Activated naive CD8-positive, alpha-beta T cell (primary cell): ENCODE data around the gene PBX2.
"Not testable (repeated sequence)": the region's sequence is repeated elsewhere in the genome, so short reads cannot be mapped to it uniquely, and the experiment has no call there.

Experiments used
- H3K27ac Mint-ChIP-seq: one replicate; pipeline ENCODE4 v1.8.0; 2021; ENCODE audit warnings: mixed read lengths
- H3K27me3 Mint-ChIP-seq: one replicate; pipeline ENCODE4 v1.8.0; 2021; ENCODE audit warnings: mixed read lengths
- H3K36me3 Mint-ChIP-seq: one replicate; pipeline ENCODE4 v1.8.0; 2021; ENCODE audit warnings: mixed read lengths
- H3K4me1 Mint-ChIP-seq: one replicate; pipeline ENCODE4 v1.8.0; 2021; ENCODE audit warnings: low read depth, mixed read lengths
- H3K4me3 Mint-ChIP-seq: one replicate; pipeline ENCODE4 v1.8.0; 2021; ENCODE audit warnings: mild to moderate bottlenecking, mixed read lengths
- H3K9me3 Mint-ChIP-seq: one replicate; pipeline ENCODE4 v1.8.0; 2021; ENCODE audit warnings: low read depth, mixed read lengths

PBX2 gene

DNA sequence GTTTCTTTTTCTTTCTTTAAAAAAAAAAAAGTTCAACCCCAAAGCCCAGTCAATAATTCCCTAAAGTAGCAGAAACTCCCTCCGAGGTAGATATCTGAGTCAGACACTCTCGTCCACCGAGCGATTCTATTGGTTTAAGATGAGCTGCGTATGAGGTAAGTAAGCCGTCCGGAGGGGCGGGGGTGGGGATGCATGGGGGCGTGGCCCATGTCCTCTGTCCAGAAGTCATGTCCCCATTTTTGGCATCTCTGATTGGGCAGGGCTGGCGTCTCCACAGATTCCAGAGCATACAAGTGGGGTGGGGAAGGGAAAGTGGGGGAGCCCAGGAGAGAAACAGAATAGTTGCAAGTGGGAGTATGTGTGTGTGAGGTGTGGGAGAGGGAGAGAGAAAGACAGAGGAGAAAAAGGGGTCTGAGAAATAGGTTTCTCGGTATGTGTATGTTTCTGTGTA, 4.3 kb downstream of the PBX2 start:
- not testable (repeated sequence) for H3K9me3 Mint-ChIP-seq, H3K27me3 Mint-ChIP-seq
- H3K4me3 Mint-ChIP-seq = peak overlapping the region; percentile 65
- H3K4me1 Mint-ChIP-seq = peaks cover 52% of the 10 kb centered on the region
- peaks cover 13% of the 10 kb centered on the region for H3K36me3 Mint-ChIP-seq
- peak overlapping the region; percentile 94 for H3K27ac Mint-ChIP-seq

DNA sequence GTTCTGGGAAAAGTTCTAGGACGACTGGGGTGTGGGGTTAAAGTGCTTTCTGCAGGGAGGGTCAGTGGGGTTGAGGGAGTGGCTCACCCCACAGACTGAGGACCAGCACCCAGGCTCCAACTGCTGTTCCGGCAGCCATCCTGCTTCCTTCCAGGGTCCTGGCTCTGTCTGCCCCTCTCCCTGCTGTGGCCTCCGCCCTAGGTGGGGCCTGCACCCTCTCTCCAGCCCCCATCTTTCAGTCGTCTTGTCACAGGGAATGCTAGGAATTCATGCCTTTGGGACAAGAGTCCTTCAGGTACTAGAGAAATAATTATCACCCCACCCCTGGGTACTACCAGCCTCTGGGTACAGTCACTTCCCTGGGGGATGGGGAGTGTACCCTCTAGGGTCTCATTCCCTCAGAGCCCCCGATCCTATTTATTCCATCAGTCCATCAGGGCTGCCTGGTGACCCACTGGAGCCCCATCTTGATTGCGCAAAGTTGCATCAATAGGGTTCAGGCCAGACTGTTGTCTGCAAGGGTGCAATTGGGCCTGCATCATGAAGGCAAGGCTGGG, 5.8 kb downstream of the PBX2 start, which contains the start of gene AGER:
TSS of gene AGER (minus strand) at position 170 of the 557 bp plus-strand sequence. CDS start at position 139, 31 bp downstream.
- H3K9me3 Mint-ChIP-seq = no peaks in the 10 kb centered on the region
- H3K4me1 Mint-ChIP-seq = peaks cover 64% of the 10 kb centered on the region
- H3K27me3 Mint-ChIP-seq = no peaks in the 10 kb centered on the region
- H3K36me3 Mint-ChIP-seq = peaks cover 15% of the 10 kb centered on the region
- no peak within 1 kb of the TSS for H3K4me3 Mint-ChIP-seq
- H3K27ac Mint-ChIP-seq = peak within 1 kb of the TSS; percentile 61

DNA sequence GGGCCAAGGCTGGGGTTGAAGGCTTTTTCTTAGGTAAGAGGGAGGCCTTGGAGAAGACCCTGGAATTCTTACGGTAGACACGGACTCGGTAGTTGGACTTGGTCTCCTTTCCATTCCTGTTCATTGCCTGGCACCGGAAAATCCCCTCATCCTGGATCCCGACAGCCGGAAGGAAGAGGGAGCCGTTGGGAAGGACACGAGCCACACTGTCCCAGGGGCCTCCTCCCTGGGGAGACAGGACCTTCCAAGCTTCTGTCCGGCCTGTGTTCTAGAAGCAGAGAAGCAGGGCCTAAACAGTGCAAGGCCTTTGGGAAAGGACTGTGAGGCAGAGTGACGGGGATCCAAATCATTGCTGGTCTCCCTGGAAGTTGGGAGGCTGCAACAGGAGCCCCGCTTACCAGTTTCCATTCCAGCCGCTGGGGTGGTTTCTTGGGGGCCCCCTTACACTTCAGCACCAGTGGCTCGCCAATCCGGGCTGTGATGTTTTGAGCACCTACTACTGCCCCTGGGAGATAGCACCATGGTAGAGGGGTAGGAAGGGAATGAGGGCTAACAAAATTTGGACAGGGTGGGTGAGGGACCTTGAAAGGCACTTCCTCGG, 6.4 kb downstream of the PBX2 start:
- Mint-ChIP-seq H3K4me3 (no peak overlapping the region), H3K27ac (peak overlapping the region; percentile 46), H3K4me1 (peaks cover 64% of the 10 kb centered on the region), H3K36me3 (peaks cover 13% of the 10 kb centered on the region), H3K9me3 (no peaks in the 10 kb centered on the region), H3K27me3 (no peaks in the 10 kb centered on the region)

DNA sequence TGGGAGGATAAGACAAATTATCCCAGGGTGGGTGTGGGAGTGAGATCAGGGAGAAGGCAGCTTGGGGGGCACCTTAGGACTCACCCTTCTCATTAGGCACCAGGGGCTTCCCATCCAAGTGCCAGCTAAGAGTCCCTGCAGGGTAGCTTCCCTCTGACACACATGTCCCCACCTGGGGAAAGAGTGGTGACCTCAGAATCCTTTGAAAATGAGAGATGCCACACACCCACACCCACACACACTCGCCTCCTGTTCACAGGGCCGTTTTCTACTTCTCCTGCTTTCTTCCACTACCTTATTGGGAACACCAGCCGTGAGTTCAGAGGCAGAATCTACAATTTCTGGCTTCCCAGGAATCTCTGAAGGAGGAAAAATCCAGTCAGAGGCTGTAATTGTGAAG, 7.0 kb downstream of the PBX2 start:
- Mint-ChIP-seq H3K36me3 (peaks cover 13% of the 10 kb centered on the region), H3K4me1 (peaks cover 59% of the 10 kb centered on the region), H3K27me3 (no peaks in the 10 kb centered on the region), H3K9me3 (no peaks in the 10 kb centered on the region), H3K4me3 (no peak overlapping the region), H3K27ac (peak overlapping the region; percentile 50)

DNA sequence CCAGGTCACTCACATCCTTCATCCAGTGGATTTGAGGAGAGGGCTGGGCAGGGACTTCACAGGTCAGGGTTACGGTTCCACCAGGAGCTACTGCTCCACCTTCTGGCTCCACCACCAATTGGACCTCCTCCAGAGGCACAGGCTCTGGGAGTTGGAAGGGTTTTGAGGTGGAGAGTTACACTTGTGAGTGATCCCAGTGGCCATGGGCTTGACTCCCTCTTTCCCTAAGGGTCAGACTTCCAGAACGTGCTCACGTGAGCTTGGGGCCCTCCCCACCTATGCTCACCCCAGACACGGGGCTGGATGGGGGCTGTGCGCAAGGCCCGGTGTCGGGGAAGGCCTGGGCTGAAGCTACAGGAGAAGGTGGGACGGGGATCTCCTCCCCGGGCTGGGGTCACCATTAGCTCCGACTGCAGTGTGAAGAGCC, 7.4 kb downstream of the PBX2 start:
- peaks cover 56% of the 10 kb centered on the region for H3K4me1 Mint-ChIP-seq
- H3K27ac Mint-ChIP-seq = peak overlapping the region; percentile 50
- no peaks in the 10 kb centered on the region for H3K27me3 Mint-ChIP-seq
- H3K9me3 Mint-ChIP-seq = no peaks in the 10 kb centered on the region
- no peak overlapping the region for H3K4me3 Mint-ChIP-seq
- peaks cover 12% of the 10 kb centered on the region for H3K36me3 Mint-ChIP-seq

DNA sequence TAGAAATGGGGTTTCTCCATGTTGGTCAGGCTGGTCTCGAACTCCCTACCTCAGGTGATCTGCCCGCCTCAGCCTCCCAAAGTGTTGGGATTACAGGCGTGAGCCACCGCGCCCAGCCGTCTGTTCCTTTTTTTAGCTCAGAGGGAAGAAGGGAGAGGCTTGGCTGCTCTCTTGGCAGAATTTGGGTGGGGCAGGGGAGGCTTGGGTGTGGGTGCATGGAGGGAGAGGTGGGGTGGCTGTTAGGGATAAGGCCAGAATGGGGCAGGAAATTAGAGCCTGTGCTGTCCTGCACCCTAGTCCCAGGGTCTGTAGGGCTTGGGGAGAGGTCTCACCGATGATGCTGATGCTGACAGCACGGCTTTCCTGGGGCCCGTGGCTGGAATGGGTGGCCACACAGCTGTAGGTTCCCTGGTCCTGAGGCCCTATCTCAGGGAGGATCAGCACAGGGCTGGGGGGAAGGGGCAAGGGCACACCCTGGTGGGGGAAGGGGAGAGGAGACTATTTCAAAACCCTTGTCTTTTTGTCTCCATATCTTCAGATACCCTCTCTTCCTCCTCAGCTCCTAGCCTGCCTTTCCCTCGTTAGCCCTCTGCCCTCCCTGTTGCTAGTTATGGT, 8.0 kb downstream of the PBX2 start:
- Mint-ChIP-seq H3K9me3 (no peaks in the 10 kb centered on the region), H3K27me3 (no peaks in the 10 kb centered on the region), H3K36me3 (peaks cover 8% of the 10 kb centered on the region), H3K4me3 (no peak overlapping the region), H3K27ac (peak overlapping the region; percentile 77), H3K4me1 (peaks cover 56% of the 10 kb centered on the region)

DNA sequence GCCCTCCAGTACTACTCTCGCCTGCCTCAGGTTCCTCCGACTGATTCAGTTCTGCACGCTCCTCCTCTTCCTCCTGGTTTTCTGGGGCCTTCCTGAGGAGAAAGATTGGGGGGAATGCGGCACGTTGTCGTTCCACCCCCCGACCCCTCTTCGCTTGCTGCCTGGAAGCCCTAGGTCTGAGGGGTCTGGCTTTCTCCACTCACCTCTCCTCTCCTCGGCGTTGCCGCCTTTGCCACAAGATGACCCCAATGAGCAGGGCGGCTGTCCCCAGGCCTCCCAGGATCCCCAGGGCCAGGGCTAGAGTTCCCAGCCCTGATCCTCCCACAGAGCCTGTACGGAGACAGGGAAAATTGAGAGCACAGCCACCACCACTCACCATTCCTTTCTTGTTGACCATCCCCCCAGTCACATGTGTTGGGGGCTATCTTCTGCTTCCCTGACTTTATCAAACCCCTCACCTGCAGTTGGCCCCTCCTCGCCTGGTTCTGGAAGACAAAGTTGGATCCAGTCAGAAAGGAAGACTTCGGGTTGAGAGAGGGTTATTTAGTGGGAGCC, 8.8 kb downstream of the PBX2 start:
- peaks cover 8% of the 10 kb centered on the region for H3K36me3 Mint-ChIP-seq
- H3K9me3 Mint-ChIP-seq = no peaks in the 10 kb centered on the region
- no peaks in the 10 kb centered on the region for H3K27me3 Mint-ChIP-seq
- peaks cover 56% of the 10 kb centered on the region for H3K4me1 Mint-ChIP-seq
- H3K27ac Mint-ChIP-seq = peak overlapping the region; percentile 77
- H3K4me3 Mint-ChIP-seq = no peak overlapping the region

DNA sequence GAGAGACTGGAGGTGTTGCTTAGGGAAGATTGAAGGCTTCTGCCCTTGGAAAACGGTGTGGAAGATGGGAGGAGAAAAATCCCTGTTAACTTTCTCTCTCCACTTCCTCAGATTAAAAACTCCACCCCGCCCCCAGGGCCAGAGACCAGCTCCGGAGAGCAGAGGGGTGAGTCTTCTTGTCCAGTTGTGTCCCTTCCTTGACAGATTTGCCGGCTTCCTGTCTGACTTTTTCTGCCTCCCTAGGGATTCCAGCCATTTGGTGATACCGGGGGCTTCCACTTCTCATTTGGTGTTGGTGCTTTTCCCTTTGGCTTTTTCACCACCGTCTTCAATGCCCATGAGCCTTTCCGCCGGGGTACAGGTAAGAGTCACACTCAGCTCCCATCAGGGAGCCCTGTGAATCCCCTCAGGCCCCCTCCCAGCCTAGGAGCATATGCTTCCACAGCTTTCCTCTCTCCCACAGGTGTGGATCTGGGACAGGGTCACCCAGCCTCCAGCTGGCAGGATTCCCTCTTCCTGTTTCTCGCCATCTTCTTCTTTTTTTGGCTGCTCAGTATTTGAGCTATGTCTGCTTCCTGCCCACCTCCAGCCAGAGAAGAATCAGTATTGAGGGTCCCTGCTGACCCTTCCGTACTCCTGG, 10.1 kb downstream of the PBX2 start:
- Mint-ChIP-seq H3K9me3 (no peaks in the 10 kb centered on the region), H3K4me3 (peak overlapping the region; percentile 91), H3K4me1 (peaks cover 52% of the 10 kb centered on the region), H3K27me3 (no peaks in the 10 kb centered on the region), H3K36me3 (peaks cover 4% of the 10 kb centered on the region), H3K27ac (peak overlapping the region; percentile 90)

DNA sequence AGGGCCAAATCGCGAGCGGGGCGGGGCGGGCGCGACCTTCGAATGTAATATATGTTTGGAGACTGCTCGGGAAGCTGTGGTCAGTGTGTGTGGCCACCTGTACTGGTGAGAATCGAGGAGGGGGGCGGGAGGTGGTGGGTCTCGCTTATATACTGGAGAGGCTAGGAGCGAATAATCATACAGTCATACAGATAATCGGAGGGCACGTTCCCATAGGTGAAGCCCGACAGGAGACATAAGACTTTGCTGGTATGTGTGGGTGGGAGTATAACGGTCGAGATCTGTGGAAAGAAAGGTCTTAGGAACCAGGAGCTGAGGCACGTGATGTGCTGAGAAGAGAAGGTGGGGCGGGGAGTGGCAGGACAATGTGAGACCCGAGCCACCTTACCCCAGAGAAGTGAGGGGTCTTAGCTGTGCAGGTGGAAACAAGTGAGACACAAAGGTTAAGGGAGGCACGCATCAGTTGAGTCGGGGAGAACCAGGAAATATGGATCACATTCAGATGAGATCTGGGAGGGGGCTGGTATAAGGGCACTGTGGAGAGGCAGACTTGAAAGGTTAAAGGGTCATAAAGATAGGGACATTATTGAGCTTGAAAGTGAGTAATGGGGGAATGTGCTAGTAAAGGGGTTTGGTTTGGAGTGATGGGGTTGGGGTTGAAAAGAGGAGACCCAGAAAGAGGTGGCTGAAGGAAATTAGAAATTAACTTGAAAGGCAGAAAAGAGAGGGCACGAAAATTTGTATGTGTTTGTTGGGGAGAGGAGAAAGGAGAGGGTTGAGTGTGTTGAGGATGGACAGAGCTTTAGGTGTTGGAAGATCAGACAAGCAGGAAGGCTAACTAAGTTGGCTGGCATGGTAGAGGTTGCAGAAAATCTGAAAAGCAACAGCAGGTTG, 11.2 kb downstream of the PBX2 start:
- H3K27ac Mint-ChIP-seq = peak overlapping the region; percentile 90
- H3K36me3 Mint-ChIP-seq = peaks cover 4% of the 10 kb centered on the region
- H3K4me3 Mint-ChIP-seq = peak overlapping the region; percentile 91
- no peaks in the 10 kb centered on the region for H3K9me3 Mint-ChIP-seq
- peaks cover 62% of the 10 kb centered on the region for H3K4me1 Mint-ChIP-seq
- H3K27me3 Mint-ChIP-seq = no peaks in the 10 kb centered on the region

DNA sequence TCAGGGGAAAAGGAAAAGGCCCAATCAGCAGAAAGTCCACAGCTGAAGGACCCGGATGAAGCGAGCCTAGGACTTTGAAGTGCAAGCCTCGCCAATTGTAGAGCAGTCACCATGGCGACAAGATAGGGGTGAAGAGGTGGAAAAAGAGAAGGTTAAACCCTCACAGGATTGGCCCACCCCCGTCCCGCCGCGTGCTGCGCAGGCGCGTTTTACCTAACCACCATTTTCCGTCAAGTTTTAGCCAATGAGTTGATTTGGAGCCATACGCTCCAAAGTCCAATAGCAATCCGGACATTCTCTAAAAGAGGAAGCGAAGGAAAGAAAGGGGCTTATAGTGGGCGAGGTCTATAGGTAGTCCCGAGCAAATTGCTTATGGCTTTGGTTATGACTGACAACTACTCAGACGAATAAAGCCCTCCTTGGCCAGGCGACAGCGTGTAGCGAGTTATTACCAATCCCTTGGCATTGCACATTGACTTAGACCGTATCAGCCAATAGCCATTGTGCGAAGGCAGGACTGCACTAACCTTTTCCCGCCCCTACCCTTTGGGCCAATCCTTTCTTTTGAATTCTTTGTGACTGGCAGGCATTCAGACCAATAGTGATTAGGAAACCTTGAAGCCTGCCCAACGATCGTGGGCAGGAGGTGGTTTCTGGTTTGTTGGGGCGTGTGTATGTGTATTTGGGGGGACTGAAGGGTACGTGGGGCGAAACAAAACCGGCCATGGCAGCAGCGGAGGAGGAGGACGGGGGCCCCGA, 12.0 kb downstream of the PBX2 start, which contains the start of gene RNF5:
TSS of gene RNF5 (plus strand) at position 618 of the 759 bp plus-strand sequence. CDS start at position 725, 107 bp downstream.
- H3K27ac Mint-ChIP-seq = peak within 1 kb of the TSS; percentile 90
- H3K4me3 Mint-ChIP-seq = peak within 1 kb of the TSS; percentile 91
- H3K9me3 Mint-ChIP-seq = no peaks in the 10 kb centered on the region
- H3K27me3 Mint-ChIP-seq = no peaks in the 10 kb centered on the region
- peaks cover 71% of the 10 kb centered on the region for H3K4me1 Mint-ChIP-seq
- H3K36me3 Mint-ChIP-seq = peaks cover 4% of the 10 kb centered on the region

DNA sequence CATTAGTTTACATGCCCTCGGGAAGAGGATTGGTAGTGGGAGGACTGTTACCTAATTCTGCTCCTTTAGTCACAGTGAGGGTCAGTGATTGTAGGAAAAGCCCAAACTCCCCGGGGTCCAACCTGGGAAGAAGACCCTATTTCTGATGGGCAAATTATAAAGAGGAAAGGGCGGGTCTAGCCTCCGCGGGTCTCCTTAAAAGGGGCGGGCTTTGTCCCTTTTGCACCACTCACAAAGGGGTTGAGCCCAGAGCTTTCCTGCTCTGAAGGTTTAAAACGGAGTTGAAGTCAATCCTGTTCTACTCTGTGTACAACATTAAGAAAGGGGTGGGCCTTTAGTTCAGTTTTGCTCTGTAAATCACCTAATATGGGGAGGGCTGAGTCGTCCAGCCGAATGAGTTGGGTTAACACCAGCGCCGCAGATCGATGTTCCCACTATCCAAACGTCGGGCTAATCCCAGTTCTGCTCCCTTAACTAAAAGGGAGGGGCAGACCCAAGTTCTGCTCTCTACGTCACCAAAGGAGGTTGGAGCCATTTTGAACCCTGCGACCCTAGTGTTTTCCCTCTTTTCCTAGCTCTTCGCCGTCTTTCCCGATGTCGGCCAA, 12.7 kb downstream of the PBX2 start:
- peaks cover 73% of the 10 kb centered on the region for H3K4me1 Mint-ChIP-seq
- no peaks in the 10 kb centered on the region for H3K9me3 Mint-ChIP-seq
- H3K4me3 Mint-ChIP-seq = peak overlapping the region; percentile 91
- H3K27ac Mint-ChIP-seq = peak overlapping the region; percentile 90
- H3K36me3 Mint-ChIP-seq = peaks cover 4% of the 10 kb centered on the region
- H3K27me3 Mint-ChIP-seq = no peaks in the 10 kb centered on the region

DNA sequence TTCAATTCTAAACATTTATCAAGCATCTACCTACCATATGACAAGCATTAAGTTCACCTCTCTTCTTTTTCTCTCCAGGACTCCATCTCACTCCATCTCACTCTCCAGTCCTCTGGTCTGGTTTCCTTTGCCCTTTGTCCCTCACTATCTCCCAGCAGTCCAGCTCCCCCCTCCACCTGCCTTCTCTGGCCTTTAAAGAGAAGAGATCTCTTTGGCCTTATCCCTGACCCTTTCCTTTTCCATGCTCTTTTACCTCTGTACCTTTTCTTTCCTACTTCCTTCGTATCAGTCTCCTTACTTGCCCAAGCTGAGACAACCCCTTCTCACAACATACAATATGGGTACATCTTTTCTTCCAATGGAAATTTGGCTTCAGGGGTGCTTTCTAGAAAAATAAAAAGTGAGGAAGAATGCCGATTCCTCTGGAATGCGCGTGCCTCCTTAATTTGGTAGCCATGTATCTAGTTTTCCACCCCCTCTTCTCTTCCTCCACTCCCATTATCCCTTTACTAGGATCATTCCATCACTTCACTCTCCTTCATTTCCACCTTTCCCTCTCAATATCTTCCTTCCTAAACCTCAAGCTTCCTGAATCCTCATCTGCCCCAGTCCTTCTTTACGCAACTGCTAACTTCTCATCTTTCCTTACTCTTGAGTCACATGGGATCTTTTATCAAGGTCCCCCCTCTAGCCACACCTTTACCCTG, 13.4 kb downstream of the PBX2 start:
- H3K4me1 Mint-ChIP-seq = peaks cover 73% of the 10 kb centered on the region
- peak overlapping the region; percentile 90 for H3K27ac Mint-ChIP-seq
- no peaks in the 10 kb centered on the region for H3K27me3 Mint-ChIP-seq
- peak overlapping the region; percentile 91 for H3K4me3 Mint-ChIP-seq
- no peaks in the 10 kb centered on the region for H3K9me3 Mint-ChIP-seq
- H3K36me3 Mint-ChIP-seq = peaks cover 4% of the 10 kb centered on the region
